Lower leg skin (tissue), 3 donors: ENCODE results near the gene FAM210A.

ENCODE experiments used
- POLR2A ChIP-seq, 2 donors: fragments of 450-650 bp; IDR thresholded peaks; one replicate each; pipeline ENCODE4 v1.6.1; 2016 to 2017; ENCODE audit warnings: antibody characterized with exemption in 2 of 2, mild to moderate bottlenecking in 1 of 2, moderate library complexity in 1 of 2
- TF ChIP-seq, protein P1 (sequence below), 3 donors: fragments of 450-650 bp; IDR thresholded peaks; one replicate each; pipeline ENCODE4 v1.5.1; 2016; ENCODE audit warnings: antibody characterized with exemption in 3 of 3, mild to moderate bottlenecking in 3 of 3, moderate library complexity in 2 of 3

DNA sequence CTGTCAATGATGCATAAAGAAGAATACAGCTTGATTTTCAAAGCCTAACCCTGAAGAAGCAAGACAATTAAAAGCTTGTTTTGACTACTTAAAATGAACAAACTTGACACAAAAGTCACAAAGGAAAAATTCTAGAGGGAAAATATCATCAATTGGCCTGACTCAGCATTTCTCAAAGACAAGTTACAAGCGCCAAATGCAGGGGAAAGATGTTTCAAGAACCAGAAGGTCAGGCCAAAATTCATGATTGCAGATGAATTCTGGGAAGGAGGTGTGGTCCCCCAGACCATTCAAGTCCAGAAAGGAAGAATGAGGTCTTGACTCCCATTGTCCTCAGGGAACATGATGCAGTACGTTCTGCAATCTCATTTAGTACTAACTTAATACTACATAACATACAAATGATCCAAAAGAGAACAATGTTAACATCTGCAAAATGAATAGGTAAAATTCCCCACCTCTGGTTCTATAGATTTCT is 64.5 kb downstream of the FAM210A start:
- TF ChIP-seq, protein P1, sequence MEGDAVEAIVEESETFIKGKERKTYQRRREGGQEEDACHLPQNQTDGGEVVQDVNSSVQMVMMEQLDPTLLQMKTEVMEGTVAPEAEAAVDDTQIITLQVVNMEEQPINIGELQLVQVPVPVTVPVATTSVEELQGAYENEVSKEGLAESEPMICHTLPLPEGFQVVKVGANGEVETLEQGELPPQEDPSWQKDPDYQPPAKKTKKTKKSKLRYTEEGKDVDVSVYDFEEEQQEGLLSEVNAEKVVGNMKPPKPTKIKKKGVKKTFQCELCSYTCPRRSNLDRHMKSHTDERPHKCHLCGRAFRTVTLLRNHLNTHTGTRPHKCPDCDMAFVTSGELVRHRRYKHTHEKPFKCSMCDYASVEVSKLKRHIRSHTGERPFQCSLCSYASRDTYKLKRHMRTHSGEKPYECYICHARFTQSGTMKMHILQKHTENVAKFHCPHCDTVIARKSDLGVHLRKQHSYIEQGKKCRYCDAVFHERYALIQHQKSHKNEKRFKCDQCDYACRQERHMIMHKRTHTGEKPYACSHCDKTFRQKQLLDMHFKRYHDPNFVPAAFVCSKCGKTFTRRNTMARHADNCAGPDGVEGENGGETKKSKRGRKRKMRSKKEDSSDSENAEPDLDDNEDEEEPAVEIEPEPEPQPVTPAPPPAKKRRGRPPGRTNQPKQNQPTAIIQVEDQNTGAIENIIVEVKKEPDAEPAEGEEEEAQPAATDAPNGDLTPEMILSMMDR (IDR thresholded peaks at IDR 0.05): no peak
- TF ChIP-seq POLR2A (IDR thresholded peaks at IDR 0.05): no peak
